ENCODE data around the gene GGNBP2.

DNA sequence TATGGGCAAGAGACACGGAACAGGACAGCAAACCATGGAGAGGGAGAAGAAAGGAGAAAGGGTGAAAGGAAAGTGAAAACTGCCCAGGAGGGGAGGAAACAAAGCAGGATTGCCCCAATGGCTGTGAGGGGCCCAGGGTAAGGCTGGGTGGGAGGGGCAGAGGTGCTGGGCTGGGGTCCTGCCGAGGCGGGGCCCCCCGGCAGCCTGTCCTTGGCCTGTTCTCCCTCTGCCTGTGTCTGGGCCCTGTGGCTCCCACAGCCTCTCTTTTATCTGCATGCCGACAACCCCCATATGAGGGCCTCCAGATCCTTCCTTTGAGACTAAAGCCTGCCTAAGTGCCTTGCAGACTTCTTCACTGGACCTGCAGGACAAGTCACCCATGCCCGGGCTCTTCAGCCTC is 42.8 kb upstream of the GGNBP2 start:
- TF ChIP-seq CTCF (IDR thresholded peaks at IDR 0.05; ENCODE audit: low read depth, low read length) = no peak
- no peak for TF ChIP-seq EZH2phosphoT487 (IDR thresholded peaks at IDR 0.05; ENCODE audit: low read depth)

All from OCI-LY3 (cell line).